ENCODE results near the gene FGF21. TPM values are rescaled to one million over a fixed set of nuclear protein-coding genes. Genes with fewer than 3 reads are reported as not detected.

FGF21 gene
- polyA plus RNA-seq, 10 donors = not detected

- DNase-seq = no peak
Observed at GRCh38 chr19:48728911-48729664, 26.2 kb upstream of the FGF21 start.

- DNase-seq = no peak
Observed at GRCh38 chr19:48731452-48731851, 23.9 kb upstream of the FGF21 start.

GRCh38 chr19:48734625-48735024, 20.7 kb upstream of the FGF21 start:
- no peak for DNase-seq

GRCh38 chr19:48735031-48735615, 20.2 kb upstream of the FGF21 start:
- DNase-seq = no peak

GRCh38 chr19:48737360-48737998, 17.8 kb upstream of the FGF21 start:
- DNase-seq = peak; percentile 57 to 69 (median 61)

- peak; percentile 86 to 93 (median 89) for DNase-seq
Observed at GRCh38 chr19:48738557-48739403, 16.5 kb upstream of the FGF21 start.

- peak in 1 of 3 donors; percentile 42 for DNase-seq
Observed at GRCh38 chr19:48739404-48740163, 15.7 kb upstream of the FGF21 start.

GRCh38 chr19:48740164-48740972, 15.0 kb upstream of the FGF21 start, which contains the start of gene RASIP1:
Gene RASIP1, minus strand, starts transcription at chr19:48740610. Its CDS starts 328 bp downstream, at chr19:48740282.
- peak in 1 of 3 donors; percentile 57 for DNase-seq

GRCh38 chr19:48741129-48741999, 14.0 kb upstream of the FGF21 start:
- DNase-seq = peak in 1 of 3 donors; percentile 43

GRCh38 chr19:48742096-48742495, 13.2 kb upstream of the FGF21 start:
- no peak for DNase-seq

- peak in 2 of 3 donors; percentile 59 to 77 for DNase-seq
Observed at GRCh38 chr19:48745208-48745995, 9.9 kb upstream of the FGF21 start.

- no peak for DNase-seq
Observed at GRCh38 chr19:48746110-48746509, 9.2 kb upstream of the FGF21 start.

- DNase-seq = peak; percentile 81 to 92 (median 81)
Observed at GRCh38 chr19:48746738-48747575, 8.4 kb upstream of the FGF21 start, which contains the start of gene IZUMO1. Gene IZUMO1, minus strand, starts transcription at chr19:48746909. Its CDS starts 1,050 bp downstream, at chr19:48745859.

GRCh38 chr19:48749571-48750198, 5.6 kb upstream of the FGF21 start:
- DNase-seq = no peak

GRCh38 chr19:48750351-48750750, 5.0 kb upstream of the FGF21 start:
- no peak for DNase-seq

- DNase-seq = no peak
Observed at GRCh38 chr19:48750771-48751504, 4.4 kb upstream of the FGF21 start.
